Activated T-helper 17 cell treated with anti-CD3 and anti-CD28 coated beads, Interleukin-2, amount 50 U/mL, for 72 hours (primary cell): ENCODE measurements around the gene GPR15LG. TPM values are rescaled to one million over a fixed set of nuclear protein-coding genes. Genes with fewer than 3 reads are reported as not detected.

Experiments used
- ATAC-seq: fragments of 150-1000 bp; cut with Tn5 transposase; replicated peaks from 2 replicates; pipeline ENCODE4 v1.10.0; 2021; ENCODE audit warnings: mild to moderate bottlenecking, moderate library complexity
- H3K27ac Mint-ChIP-seq: one replicate; pipeline ENCODE4 v1.8.0; 2022; ENCODE audit warnings: mixed read lengths
- H3K27me3 Mint-ChIP-seq: one replicate; pipeline ENCODE4 v1.8.0; 2022; ENCODE audit warnings: mixed read lengths
- H3K36me3 Mint-ChIP-seq: one replicate; pipeline ENCODE4 v1.8.0; 2022; ENCODE audit warnings: low read depth, mild to moderate bottlenecking, mixed read lengths
- H3K4me1 Mint-ChIP-seq: one replicate; pipeline ENCODE4 v1.8.0; 2022; ENCODE audit warnings: mixed read lengths
- H3K4me3 Mint-ChIP-seq: one replicate; pipeline ENCODE4 v1.8.0; 2022; ENCODE audit warnings: mild to moderate bottlenecking, mixed read lengths
- H3K9me3 Mint-ChIP-seq: one replicate; pipeline ENCODE4 v1.8.0; 2022; ENCODE audit warnings: mixed read lengths
- total RNA-seq, 2 donors: library from RNA; stranded (reverse); gene quantifications; one replicate each; pipeline ENCODE4 v1.2.3, GENCODE V29; 2022

The GPR15LG gene
- total RNA-seq, 2 donors from 2014 or later, result not detected

GRCh38 chr10:84194424-84195043 lies 20.9 kb downstream of the GPR15LG start, which contains the start of gene CDHR1:
Gene CDHR1 (plus strand): TSS chr10:84194537. CDS start chr10:84194761, 224 bp downstream.
- peak; percentile 72 for ATAC-seq
- Mint-ChIP-seq H3K27ac (no peak within 1 kb of the TSS), H3K4me3 (no peak within 1 kb of the TSS), H3K9me3 (no peaks in the 10 kb centered on the region), H3K4me1 (peaks cover 6% of the 10 kb centered on the region), H3K27me3 (peaks cover 37% of the 10 kb centered on the region), H3K36me3 (no peaks in the 10 kb centered on the region)

- Mint-ChIP-seq H3K27ac (no peak overlapping the region), H3K27me3 (peaks cover 37% of the 10 kb centered on the region), H3K36me3 (no peaks in the 10 kb centered on the region), H3K4me3 (no peak overlapping the region), H3K4me1 (peaks cover 6% of the 10 kb centered on the region), H3K9me3 (no peaks in the 10 kb centered on the region)
- no peak for ATAC-seq
These were observed 21.6 kb downstream of the GPR15LG start for GRCh38 chr10:84195044-84195830.

GRCh38 chr10:84196083-84196482 lies 22.5 kb downstream of the GPR15LG start:
- Mint-ChIP-seq H3K4me3 (no peak overlapping the region), H3K4me1 (peaks cover 5% of the 10 kb centered on the region), H3K9me3 (no peaks in the 10 kb centered on the region), H3K27me3 (peaks cover 37% of the 10 kb centered on the region), H3K27ac (no peak overlapping the region), H3K36me3 (no peaks in the 10 kb centered on the region)
- ATAC-seq, result no peak

- ATAC-seq, result no peak
These were observed 23.3 kb downstream of the GPR15LG start for GRCh38 chr10:84196941-84197340.

GRCh38 chr10:84197643-84198042 lies 24.0 kb downstream of the GPR15LG start:
- Mint-ChIP-seq H3K4me1 (no peaks in the 10 kb centered on the region), H3K4me3 (no peak overlapping the region), H3K27me3 (peaks cover 32% of the 10 kb centered on the region), H3K36me3 (no peaks in the 10 kb centered on the region), H3K27ac (no peak overlapping the region), H3K9me3 (no peaks in the 10 kb centered on the region)
- no peak for ATAC-seq

More at GRCh38 chr10:84196941-84197340, 23.3 kb downstream of the GPR15LG start:
- H3K36me3 Mint-ChIP-seq, result no peaks in the 10 kb centered on the region
- H3K27me3 Mint-ChIP-seq, result peaks cover 36% of the 10 kb centered on the region
- no peaks in the 10 kb centered on the region for H3K9me3 Mint-ChIP-seq
- no peak overlapping the region for H3K27ac Mint-ChIP-seq
- no peak overlapping the region for H3K4me3 Mint-ChIP-seq
- no peaks in the 10 kb centered on the region for H3K4me1 Mint-ChIP-seq

GRCh38 chr10:84198206-84198915 lies 24.8 kb downstream of the GPR15LG start:
- peaks cover 27% of the 10 kb centered on the region for H3K27me3 Mint-ChIP-seq
- no peaks in the 10 kb centered on the region for H3K36me3 Mint-ChIP-seq
- no peaks in the 10 kb centered on the region for H3K4me1 Mint-ChIP-seq
- no peak overlapping the region for H3K27ac Mint-ChIP-seq
- no peak for ATAC-seq
- no peak overlapping the region for H3K4me3 Mint-ChIP-seq
- no peaks in the 10 kb centered on the region for H3K9me3 Mint-ChIP-seq

GRCh38 chr10:84200537-84201243 lies 27.1 kb downstream of the GPR15LG start:
- H3K9me3 Mint-ChIP-seq, result no peaks in the 10 kb centered on the region
- peaks cover 21% of the 10 kb centered on the region for H3K27me3 Mint-ChIP-seq
- H3K27ac Mint-ChIP-seq, result no peak overlapping the region
- no peak overlapping the region for H3K4me3 Mint-ChIP-seq
- no peak for ATAC-seq
- no peaks in the 10 kb centered on the region for H3K36me3 Mint-ChIP-seq
- H3K4me1 Mint-ChIP-seq, result no peaks in the 10 kb centered on the region

GRCh38 chr10:84201244-84201606 lies 27.6 kb downstream of the GPR15LG start:
- no peak overlapping the region for H3K27ac Mint-ChIP-seq
- ATAC-seq, result no peak
- no peaks in the 10 kb centered on the region for H3K9me3 Mint-ChIP-seq
- H3K4me3 Mint-ChIP-seq, result no peak overlapping the region
- H3K27me3 Mint-ChIP-seq, result peaks cover 17% of the 10 kb centered on the region
- no peaks in the 10 kb centered on the region for H3K36me3 Mint-ChIP-seq
- no peaks in the 10 kb centered on the region for H3K4me1 Mint-ChIP-seq

- ATAC-seq, result no peak
- Mint-ChIP-seq H3K27me3 (peaks cover 13% of the 10 kb centered on the region), H3K9me3 (no peaks in the 10 kb centered on the region), H3K4me1 (no peaks in the 10 kb centered on the region), H3K4me3 (no peak overlapping the region), H3K36me3 (no peaks in the 10 kb centered on the region), H3K27ac (no peak overlapping the region)
These were observed 28.1 kb downstream of the GPR15LG start for GRCh38 chr10:84201682-84202081.

- Mint-ChIP-seq H3K9me3 (no peaks in the 10 kb centered on the region), H3K4me1 (no peaks in the 10 kb centered on the region), H3K36me3 (no peaks in the 10 kb centered on the region), H3K4me3 (no peak overlapping the region), H3K27ac (no peak overlapping the region), H3K27me3 (peaks cover 12% of the 10 kb centered on the region)
- ATAC-seq, result no peak
These were observed 28.7 kb downstream of the GPR15LG start for GRCh38 chr10:84202349-84202748.

- Mint-ChIP-seq H3K4me1 (no peaks in the 10 kb centered on the region), H3K36me3 (no peaks in the 10 kb centered on the region), H3K27ac (no peak overlapping the region), H3K4me3 (no peak overlapping the region), H3K9me3 (no peaks in the 10 kb centered on the region), H3K27me3 (peaks cover 10% of the 10 kb centered on the region)
- no peak for ATAC-seq
These were observed 30.5 kb downstream of the GPR15LG start for GRCh38 chr10:84204122-84204521.

- H3K27ac Mint-ChIP-seq, result no peak overlapping the region
- H3K4me3 Mint-ChIP-seq, result no peak overlapping the region
- H3K27me3 Mint-ChIP-seq, result peaks cover 10% of the 10 kb centered on the region
- ATAC-seq, result no peak
- H3K36me3 Mint-ChIP-seq, result no peaks in the 10 kb centered on the region
- H3K4me1 Mint-ChIP-seq, result no peaks in the 10 kb centered on the region
- no peaks in the 10 kb centered on the region for H3K9me3 Mint-ChIP-seq
These were observed 31.0 kb downstream of the GPR15LG start for GRCh38 chr10:84204610-84205009.

- Mint-ChIP-seq H3K36me3 (no peaks in the 10 kb centered on the region), H3K4me3 (no peak overlapping the region), H3K27me3 (peaks cover 10% of the 10 kb centered on the region), H3K27ac (no peak overlapping the region), H3K4me1 (no peaks in the 10 kb centered on the region), H3K9me3 (no peaks in the 10 kb centered on the region)
- ATAC-seq, result peak; percentile 72
These were observed 31.6 kb downstream of the GPR15LG start for GRCh38 chr10:84205049-84205852.
